KMS-11 (cell line): Measurements from ENCODE around the gene EDAR.

Experiments
- H2AFZ ChIP-seq: fragments of 200-600 bp; sonication (generic); 2 replicates; pipeline ENCODE4 v1.6.1; 2016; ENCODE audit warnings: antibody characterized with exemption, mixed run types, low read depth
- H3K27ac ChIP-seq: fragments of 200-600 bp; sonication (generic); 2 replicates; pipeline ENCODE4 v1.6.1; 2016; ENCODE audit warnings: mild to moderate bottlenecking, mixed run types
- H3K27me3 ChIP-seq: fragments of 200-600 bp; sonication (generic); 2 replicates; pipeline ENCODE4 v1.6.1; 2017; ENCODE audit warnings: mild to moderate bottlenecking, low read depth, mixed run types, moderate library complexity; ENCODE audit not compliant: insufficient read depth
- H3K36me3 ChIP-seq: fragments of 200-600 bp; sonication (generic); 2 replicates; pipeline ENCODE4 v1.6.1; 2017; ENCODE audit warnings: mild to moderate bottlenecking, mixed run types; ENCODE audit not compliant: insufficient read depth
- H3K4me1 ChIP-seq: fragments of 200-600 bp; sonication (generic); 2 replicates; pipeline ENCODE4 v1.6.1; 2016; ENCODE audit warnings: mild to moderate bottlenecking, low read depth, mixed run types; ENCODE audit not compliant: poor library complexity, severe bottlenecking
- H3K4me2 ChIP-seq: fragments of 200-600 bp; sonication (generic); 2 replicates; pipeline ENCODE4 v1.7.0; 2016; ENCODE audit warnings: mild to moderate bottlenecking, mixed run types
- H3K4me3 ChIP-seq: fragments of 200-600 bp; sonication (generic); IDR thresholded peaks from 2 replicates; pipeline ENCODE4 v1.6.1; 2017; ENCODE audit warnings: low read depth, low read length, mixed read lengths; ENCODE audit not compliant: insufficient read depth
- H3K79me2 ChIP-seq: fragments of 200-600 bp; sonication (generic); 2 replicates; pipeline ENCODE4 v1.6.1; 2016; ENCODE audit warnings: low read depth, mixed run types; ENCODE audit not compliant: insufficient read depth
- H3K9ac ChIP-seq: fragments of 200-600 bp; sonication (generic); 2 replicates; pipeline ENCODE4 v1.6.1; 2016; ENCODE audit warnings: mild to moderate bottlenecking, mixed run types
- H4K20me1 ChIP-seq: fragments of 200-600 bp; sonication (generic); 2 replicates; pipeline ENCODE4 v1.6.1; 2016; ENCODE audit warnings: mild to moderate bottlenecking, mixed run types; ENCODE audit not compliant: insufficient read depth
- CTCF ChIP-seq: fragments of 200-600 bp; sonication (generic); conservative IDR thresholded peaks from 2 replicates; pipeline ENCODE4 v1.6.1; 2017; ENCODE audit warnings: low read depth, mild to moderate bottlenecking, antibody characterized with exemption, low read length, moderate library complexity, mixed read lengths

The EDAR gene

GRCh38 chr2:108960006-108960405 lies 29.0 kb downstream of the EDAR start:
- no peaks in the 10 kb centered on the region for H3K4me1 ChIP-seq
- H3K27ac ChIP-seq = no peak overlapping the region
- no peak for TF ChIP-seq CTCF
- no peak overlapping the region for H3K4me3 ChIP-seq
- no peaks in the 10 kb centered on the region for H3K79me2 ChIP-seq
- no peak overlapping the region for H3K9ac ChIP-seq
- no peaks in the 10 kb centered on the region for H3K36me3 ChIP-seq
- H3K27me3 ChIP-seq = no peaks in the 10 kb centered on the region
- H4K20me1 ChIP-seq = no peaks in the 10 kb centered on the region
- H3K4me2 ChIP-seq = no peak overlapping the region
- no peak overlapping the region for H2AFZ ChIP-seq

DNA sequence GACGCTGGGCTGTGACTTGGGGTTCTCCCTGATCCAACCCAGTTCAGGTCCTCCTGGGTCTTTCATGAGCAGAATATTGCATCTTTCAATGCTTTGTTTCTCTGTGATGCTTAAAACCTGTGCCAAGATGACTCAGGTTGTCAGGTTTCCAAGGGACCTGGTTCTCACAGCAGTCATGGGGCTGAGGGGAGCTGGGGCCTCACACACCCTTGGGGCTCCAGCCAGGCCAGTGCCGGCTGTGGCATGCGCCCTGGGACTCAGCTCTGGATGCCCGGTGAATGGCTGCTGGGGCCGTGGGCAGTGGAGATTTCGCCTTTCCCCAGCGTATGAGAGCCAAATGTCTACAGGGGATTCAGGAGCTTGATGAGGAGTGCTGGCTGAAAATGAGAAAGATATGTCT lies 29.6 kb downstream of the EDAR start:
- Histone ChIP-seq H3K4me3 (no peak overlapping the region), H3K4me2 (no peak overlapping the region), H3K27me3 (no peaks in the 10 kb centered on the region), H4K20me1 (no peaks in the 10 kb centered on the region), H3K36me3 (no peaks in the 10 kb centered on the region), H2AFZ (no peak overlapping the region), H3K9ac (no peak overlapping the region), H3K79me2 (no peaks in the 10 kb centered on the region), H3K27ac (no peak overlapping the region), H3K4me1 (no peaks in the 10 kb centered on the region)
- TF ChIP-seq CTCF = no peak

GRCh38 chr2:108958632-108959341 lies 30.2 kb downstream of the EDAR start:
- Histone ChIP-seq H2AFZ (no peak overlapping the region), H3K79me2 (no peaks in the 10 kb centered on the region), H3K4me2 (no peak overlapping the region), H3K4me3 (no peak overlapping the region), H3K27me3 (no peaks in the 10 kb centered on the region), H3K4me1 (no peaks in the 10 kb centered on the region), H4K20me1 (no peaks in the 10 kb centered on the region), H3K27ac (no peak overlapping the region), H3K9ac (no peak overlapping the region), H3K36me3 (no peaks in the 10 kb centered on the region)
- no peak for TF ChIP-seq CTCF

- Histone ChIP-seq H4K20me1 (no peaks in the 10 kb centered on the region), H3K36me3 (no peaks in the 10 kb centered on the region), H3K27me3 (no peaks in the 10 kb centered on the region), H3K9ac (no peak overlapping the region), H2AFZ (no peak overlapping the region), H3K79me2 (no peaks in the 10 kb centered on the region), H3K4me2 (no peak overlapping the region), H3K4me1 (no peaks in the 10 kb centered on the region), H3K27ac (no peak overlapping the region), H3K4me3 (no peak overlapping the region)
- TF ChIP-seq CTCF = no peak
Measured at GRCh38 chr2:108958002-108958401, 31.0 kb downstream of the EDAR start.
